VCaP (cell line): ENCODE data around the gene ATPAF1.

Experiments used
- H3K27ac ChIP-seq: fragments of 450-650 bp; 2 replicates; pipeline ENCODE4 v1.5.1; 2017
- TF ChIP-seq, protein P1 (sequence below): fragments of 450-650 bp; conservative IDR thresholded peaks from 2 replicates; pipeline ENCODE4 v1.5.1; 2017; ENCODE audit warnings: mild to moderate bottlenecking, moderate library complexity

Gene ATPAF1

DNA sequence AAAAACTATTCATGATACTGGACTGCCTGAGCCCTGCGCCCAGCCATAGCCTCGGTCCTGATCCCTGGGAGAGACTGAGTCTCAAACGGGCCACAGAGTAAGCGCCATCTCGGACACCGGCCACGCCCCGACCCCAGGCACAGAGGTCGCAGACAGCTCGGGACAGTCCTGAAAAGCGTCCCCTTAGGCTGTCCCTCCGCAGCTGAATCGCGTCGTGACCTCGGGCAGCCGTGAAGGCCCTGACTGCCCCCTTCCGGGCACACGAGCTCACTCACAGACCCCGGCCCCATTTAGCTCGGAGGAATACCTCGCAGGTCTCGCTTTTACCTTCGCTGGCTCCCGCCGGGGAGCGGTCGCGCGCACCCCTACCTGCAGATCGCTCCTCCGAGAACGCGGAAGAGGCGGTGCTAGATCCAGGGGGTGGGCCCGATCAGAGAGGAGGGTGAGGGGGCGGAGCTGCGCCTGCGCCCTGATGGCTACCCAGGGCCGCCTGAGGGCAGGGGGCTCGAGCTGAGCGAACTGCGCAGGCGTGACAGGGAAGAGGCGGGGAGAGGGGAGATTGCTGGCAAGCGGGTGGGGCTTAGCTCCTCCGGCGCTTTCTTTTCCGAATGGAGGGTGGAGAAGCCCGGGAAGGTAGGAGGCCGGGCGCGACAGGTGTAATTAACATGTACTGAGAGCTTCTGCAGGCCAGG lies 64.2 kb downstream of the ATPAF1 start, which contains the start of gene MKNK1:
TSS of gene MKNK1 (minus strand) at position 411 of the 692 bp plus-strand sequence. CDS start 20,941 bp downstream, outside the sequence.
- H3K27ac ChIP-seq, result peak within 1 kb of the TSS; percentile 75
- TF ChIP-seq, protein P1, sequence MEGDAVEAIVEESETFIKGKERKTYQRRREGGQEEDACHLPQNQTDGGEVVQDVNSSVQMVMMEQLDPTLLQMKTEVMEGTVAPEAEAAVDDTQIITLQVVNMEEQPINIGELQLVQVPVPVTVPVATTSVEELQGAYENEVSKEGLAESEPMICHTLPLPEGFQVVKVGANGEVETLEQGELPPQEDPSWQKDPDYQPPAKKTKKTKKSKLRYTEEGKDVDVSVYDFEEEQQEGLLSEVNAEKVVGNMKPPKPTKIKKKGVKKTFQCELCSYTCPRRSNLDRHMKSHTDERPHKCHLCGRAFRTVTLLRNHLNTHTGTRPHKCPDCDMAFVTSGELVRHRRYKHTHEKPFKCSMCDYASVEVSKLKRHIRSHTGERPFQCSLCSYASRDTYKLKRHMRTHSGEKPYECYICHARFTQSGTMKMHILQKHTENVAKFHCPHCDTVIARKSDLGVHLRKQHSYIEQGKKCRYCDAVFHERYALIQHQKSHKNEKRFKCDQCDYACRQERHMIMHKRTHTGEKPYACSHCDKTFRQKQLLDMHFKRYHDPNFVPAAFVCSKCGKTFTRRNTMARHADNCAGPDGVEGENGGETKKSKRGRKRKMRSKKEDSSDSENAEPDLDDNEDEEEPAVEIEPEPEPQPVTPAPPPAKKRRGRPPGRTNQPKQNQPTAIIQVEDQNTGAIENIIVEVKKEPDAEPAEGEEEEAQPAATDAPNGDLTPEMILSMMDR, result peak; percentile 4; the same call in 1 of the 2 replicates

DNA sequence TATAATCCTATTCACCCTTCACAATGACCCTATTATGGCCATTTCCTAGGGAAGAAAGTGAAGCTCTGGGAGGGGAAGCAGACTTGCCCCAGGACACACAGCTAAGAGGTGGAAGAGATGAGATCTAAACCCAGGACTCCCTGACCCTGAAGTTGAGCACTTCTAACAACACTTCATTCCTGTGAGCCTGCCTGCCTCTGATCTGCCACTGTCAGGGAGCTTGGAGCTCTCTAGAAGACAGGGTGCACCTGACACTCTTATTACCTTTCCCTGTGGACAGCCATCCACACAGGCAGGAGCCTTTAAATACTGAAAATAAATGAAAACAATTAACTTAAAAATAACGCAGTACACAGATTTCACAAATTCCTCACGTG lies 64.7 kb downstream of the ATPAF1 start:
- TF ChIP-seq, protein P1, result no peak
- H3K27ac ChIP-seq, result peak overlapping the region; percentile 75

DNA sequence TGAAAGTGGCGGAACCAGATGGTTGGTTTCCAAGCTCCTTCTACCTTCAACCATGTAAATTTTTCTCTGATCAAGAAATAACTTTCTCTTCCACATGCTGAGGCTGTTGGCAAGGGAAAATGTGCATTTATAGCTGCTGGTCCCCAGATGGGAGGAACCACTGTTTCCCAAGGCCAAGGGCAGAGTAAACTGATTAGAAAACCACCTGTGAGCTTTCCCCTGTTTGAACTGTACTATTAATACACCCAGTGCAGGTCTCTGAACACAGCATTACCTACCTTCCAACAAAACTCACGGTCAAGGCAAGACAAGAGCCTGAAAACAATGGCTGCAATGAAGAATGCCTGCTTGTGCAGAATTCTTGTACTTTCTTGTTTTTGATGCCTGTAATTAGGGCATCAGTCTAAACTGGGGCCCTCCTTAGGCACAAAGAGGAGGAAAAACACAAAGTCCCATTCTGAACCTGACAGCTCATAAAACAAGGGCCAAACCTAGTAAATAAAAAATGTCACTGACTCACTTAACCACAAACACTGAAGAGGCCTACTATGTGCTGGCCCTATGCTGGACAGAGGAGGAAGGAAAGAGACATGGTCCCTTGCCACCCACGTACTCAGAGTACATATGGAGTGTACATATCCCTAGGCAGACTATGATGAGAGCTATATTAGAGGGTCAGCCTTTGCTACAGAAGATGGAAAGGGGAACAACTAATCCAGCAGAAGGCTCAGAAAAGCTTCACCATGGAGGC lies 66.7 kb downstream of the ATPAF1 start:
- TF ChIP-seq, protein P1, result no peak
- H3K27ac ChIP-seq, result no peak overlapping the region

DNA sequence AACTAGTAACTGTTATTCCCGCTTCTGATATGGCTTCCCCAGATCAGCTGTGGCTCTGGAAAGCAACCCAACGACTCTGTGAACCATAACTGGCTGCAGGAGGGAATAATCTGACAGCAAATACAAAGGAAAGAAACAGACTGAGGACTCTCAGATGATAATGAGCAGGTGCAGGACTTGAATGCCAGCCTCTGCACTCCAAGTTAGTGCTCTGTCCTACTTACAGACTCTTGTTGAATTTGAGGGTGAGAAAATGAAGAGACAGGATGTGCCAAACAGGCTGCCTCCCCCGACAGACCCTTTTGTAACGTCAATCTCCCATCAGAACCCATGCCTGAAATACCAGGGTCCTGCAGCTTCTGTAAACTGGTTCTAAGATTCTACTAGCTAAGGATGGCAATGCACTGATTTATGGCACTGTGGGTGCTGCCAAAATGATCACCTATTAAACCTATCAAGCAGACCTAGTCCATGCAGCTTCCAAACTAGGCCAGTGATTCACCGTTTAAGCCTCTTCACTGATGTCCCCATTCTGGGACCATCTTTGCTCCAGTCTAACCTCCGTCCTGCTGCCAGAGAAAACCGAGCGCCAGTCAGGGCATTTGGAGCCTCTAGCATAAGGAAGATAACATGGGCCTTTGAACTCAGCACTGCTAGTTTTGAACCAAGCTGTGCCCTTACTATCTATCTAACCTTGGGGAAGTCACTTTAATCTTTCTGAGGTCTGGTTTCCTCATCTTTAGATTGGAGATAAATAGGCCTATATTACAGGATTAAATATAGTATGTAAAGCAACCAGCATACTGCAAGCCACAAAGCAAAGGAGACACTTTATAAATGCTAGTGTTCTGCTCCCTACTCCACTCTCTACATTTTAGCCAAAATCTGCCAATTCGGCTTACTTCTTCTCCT lies 68.8 kb downstream of the ATPAF1 start:
- TF ChIP-seq, protein P1, result no peak
- H3K27ac ChIP-seq, result no peak overlapping the region

DNA sequence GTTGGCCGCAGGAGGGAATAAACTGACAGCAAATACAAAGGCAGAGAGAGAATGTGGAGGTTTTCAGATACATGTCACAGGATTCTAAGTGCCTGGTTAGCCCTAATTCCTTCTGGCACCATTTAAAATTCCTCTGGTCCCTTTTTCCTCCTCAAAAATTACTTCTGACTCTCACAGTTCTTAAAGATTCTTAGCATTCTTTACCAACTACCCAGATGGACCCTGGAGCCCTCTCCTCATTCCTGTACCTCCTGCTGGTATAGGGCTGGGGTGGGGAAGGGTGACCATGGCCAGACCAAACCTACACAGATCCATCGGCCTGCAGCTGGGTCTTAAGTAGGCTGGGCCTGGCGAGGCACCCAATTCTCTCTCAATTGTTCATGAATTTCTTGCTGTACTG lies 71.3 kb downstream of the ATPAF1 start:
- TF ChIP-seq, protein P1, result no peak

DNA sequence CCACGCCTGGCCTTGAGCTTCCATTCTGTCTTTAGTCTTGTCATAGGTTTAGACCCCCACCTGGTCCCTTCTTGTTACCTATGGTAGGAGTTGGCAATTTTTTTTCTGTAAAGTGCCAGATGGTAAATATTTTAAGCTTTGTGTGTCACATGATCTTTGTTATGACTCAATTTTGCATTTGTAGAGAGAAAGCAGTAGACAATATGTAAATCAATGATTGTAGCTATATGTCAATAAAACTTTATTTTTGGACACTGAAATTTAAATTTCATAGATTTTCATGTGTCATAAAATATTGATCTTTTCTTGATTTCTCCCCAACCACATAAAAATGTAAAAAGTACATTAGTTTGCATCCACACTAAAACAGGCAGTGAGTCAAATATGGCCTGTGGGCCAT lies 72.1 kb downstream of the ATPAF1 start:
- TF ChIP-seq, protein P1, result no peak
- no peak overlapping the region for H3K27ac ChIP-seq

More for the DNA sequence above, 71.3 kb downstream of the ATPAF1 start:
- H3K27ac ChIP-seq, result no peak overlapping the region

DNA sequence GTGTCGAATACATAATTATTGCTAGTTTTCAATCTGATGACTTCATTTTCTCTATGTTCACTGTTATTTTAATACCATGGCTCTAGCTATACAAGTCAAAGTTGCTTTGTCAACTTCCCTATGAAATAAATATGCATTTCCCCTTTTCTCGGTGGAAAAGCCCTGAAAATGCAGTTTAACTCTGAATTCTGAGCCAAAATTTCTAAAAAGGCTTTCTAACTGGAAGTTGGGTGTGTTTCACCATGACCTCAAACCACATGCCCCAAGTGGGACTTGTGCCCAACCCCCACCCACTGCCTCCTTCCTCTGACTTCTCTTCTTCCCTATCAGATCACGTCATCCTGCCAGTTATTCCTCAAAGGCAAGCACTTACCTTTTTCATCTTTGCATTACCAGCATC lies 73.0 kb downstream of the ATPAF1 start:
- no peak overlapping the region for H3K27ac ChIP-seq
- TF ChIP-seq, protein P1, result no peak
